PC-3 (cell line): ENCODE measurements around the gene ONECUT3.

Source experiments
- CTCF ChIP-seq: fragments of 300-600 bp; sonication (generic); conservative IDR thresholded peaks from 2 replicates; pipeline ENCODE4 v1.5.1; 2017; ENCODE audit warnings: antibody characterized with exemption, low read depth, mild to moderate bottlenecking, low read length
- EZH2 ChIP-seq: fragments of 300-600 bp; sonication (generic); IDR thresholded peaks from one replicate; pipeline ENCODE4 v1.6.1; 2017; ENCODE audit warnings: antibody characterized with exemption, mild to moderate bottlenecking, low read length; ENCODE audit not compliant: unreplicated experiment

DNA sequence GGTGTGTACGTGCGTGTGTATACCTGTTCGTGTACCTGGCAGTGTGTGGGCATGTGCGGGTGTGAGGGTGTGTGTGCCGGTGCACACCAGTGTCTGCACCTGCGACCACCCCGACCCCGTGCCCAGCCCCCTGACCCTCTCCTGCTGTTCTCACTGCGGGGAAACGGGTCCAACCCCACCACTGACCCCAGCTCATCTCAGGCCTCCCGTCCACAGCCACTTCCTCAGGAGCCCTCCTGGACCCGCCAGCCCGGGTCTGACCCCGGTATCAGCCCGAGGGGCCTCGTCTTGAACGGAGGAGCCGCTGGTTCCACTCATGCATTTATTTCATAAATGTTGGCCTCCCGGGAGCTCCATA, 23.8 kb upstream of the ONECUT3 start:
- TF ChIP-seq CTCF (no peak), EZH2 (no peak)
